IPS DF 6.9 (cell line): Measurements from ENCODE around the gene GPR68.
"Not testable (repeated sequence)": the region's sequence is repeated elsewhere in the genome, so short reads cannot be mapped to it uniquely, and the experiment has no call there.

ENCODE experiments used
- DNase-seq: peaks from one replicate; pipeline ENCODE4 v3.0.0-alpha.2; 2013; ENCODE audit warnings: low read depth, low spot score
- H3K27ac ChIP-seq: one replicate; pipeline ENCODE4 v1.5.1; 2013; ENCODE audit warnings: low read length, control low read depth
- H3K27me3 ChIP-seq: 2 replicates; pipeline ENCODE4 v1.6.1; 2013; ENCODE audit warnings: mild to moderate bottlenecking, low read length; ENCODE audit not compliant: control insufficient read depth, insufficient read depth
- H3K36me3 ChIP-seq: 2 replicates; pipeline ENCODE4 v1.6.1; 2013; ENCODE audit warnings: low read length; ENCODE audit not compliant: control insufficient read depth, insufficient read depth
- H3K4me1 ChIP-seq: 2 replicates; pipeline ENCODE4 v1.6.1; 2013; ENCODE audit warnings: low read length; ENCODE audit not compliant: control insufficient read depth, insufficient read depth
- H3K4me3 ChIP-seq: 2 replicates; pipeline ENCODE4 v1.5.1; 2013; ENCODE audit warnings: mild to moderate bottlenecking, low read length
- H3K9me3 ChIP-seq: 2 replicates; pipeline ENCODE4 v1.6.1; 2013; ENCODE audit warnings: low read length, inconsistent platforms; ENCODE audit not compliant: control insufficient read depth, insufficient read depth
- WGBS: extraction: QIAGEN DNeasy Blood & Tissue Kit; methylation state at CpG from one replicate; pipeline ENCODE4 v1.1.7; 2013; ENCODE audit warnings: mixed read lengths, missing lambda C conversion rate; ENCODE audit not compliant: insufficient read length, insufficient coverage; 5-methylcytosine and 5-hydroxymethylcytosine counted together

GPR68 gene

DNA sequence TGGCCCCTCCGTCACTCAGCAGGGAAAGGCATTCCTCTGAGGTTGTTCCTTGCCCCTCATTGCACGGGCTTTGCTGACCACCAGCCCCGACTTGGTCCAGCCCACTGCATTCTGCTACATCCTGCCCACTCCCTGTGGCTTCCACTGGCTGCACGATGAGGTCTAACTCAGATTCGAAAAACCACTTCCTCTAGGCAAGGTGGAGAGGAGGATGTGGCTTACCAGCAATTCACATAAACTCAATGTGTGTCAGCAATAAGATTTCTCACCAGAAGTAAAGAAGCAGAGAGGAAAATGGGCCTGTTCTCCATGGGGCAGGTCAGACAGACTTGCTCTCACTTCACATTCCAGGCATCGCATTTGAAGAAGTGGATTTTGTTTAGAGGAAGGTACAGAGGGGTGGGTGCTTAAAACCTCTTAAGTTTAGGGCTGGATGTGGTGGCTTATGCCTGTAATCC lies 14.7 kb downstream of the GPR68 start:
- Histone ChIP-seq H3K4me3 (no peak overlapping the region), H3K4me1 (peaks cover 2% of the 10 kb centered on the region; the same call in 1 of the 2 replicates), H3K27ac (no peak overlapping the region), H3K27me3 (no peaks in the 10 kb centered on the region), H3K36me3 (no peaks in the 10 kb centered on the region), H3K9me3 (no peaks in the 10 kb centered on the region)
- WGBS, result no CpG with 5 or more reads among the region's 6 CpGs
- no peak for DNase-seq

DNA sequence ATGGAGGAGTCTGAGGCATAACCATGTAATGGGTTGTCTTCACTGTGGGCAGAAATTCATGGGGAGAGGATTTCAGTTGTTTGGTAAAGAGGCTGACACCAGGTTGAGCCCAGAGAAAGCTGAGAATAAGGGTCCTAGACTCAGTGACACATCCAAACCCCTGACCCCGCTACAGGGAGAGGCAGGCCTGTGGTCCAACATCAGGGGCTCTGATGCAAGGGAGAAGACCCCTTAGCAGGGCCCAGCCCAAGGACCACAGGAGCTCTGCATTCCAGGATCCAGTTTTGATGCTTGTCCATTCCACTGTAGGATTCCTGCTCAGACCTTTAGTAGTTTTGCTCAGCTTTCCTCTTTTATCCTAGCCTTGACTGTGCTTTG lies 15.5 kb downstream of the GPR68 start:
- no peak overlapping the region for H3K27ac ChIP-seq
- no CpG with 5 or more reads among the region's 1 CpG for WGBS
- no peak overlapping the region for H3K4me3 ChIP-seq
- DNase-seq, result no peak
- no peaks in the 10 kb centered on the region for H3K9me3 ChIP-seq
- H3K27me3 ChIP-seq, result no peaks in the 10 kb centered on the region
- no peaks in the 10 kb centered on the region for H3K36me3 ChIP-seq
- H3K4me1 ChIP-seq, result peaks cover 2% of the 10 kb centered on the region; the same call in 1 of the 2 replicates

DNA sequence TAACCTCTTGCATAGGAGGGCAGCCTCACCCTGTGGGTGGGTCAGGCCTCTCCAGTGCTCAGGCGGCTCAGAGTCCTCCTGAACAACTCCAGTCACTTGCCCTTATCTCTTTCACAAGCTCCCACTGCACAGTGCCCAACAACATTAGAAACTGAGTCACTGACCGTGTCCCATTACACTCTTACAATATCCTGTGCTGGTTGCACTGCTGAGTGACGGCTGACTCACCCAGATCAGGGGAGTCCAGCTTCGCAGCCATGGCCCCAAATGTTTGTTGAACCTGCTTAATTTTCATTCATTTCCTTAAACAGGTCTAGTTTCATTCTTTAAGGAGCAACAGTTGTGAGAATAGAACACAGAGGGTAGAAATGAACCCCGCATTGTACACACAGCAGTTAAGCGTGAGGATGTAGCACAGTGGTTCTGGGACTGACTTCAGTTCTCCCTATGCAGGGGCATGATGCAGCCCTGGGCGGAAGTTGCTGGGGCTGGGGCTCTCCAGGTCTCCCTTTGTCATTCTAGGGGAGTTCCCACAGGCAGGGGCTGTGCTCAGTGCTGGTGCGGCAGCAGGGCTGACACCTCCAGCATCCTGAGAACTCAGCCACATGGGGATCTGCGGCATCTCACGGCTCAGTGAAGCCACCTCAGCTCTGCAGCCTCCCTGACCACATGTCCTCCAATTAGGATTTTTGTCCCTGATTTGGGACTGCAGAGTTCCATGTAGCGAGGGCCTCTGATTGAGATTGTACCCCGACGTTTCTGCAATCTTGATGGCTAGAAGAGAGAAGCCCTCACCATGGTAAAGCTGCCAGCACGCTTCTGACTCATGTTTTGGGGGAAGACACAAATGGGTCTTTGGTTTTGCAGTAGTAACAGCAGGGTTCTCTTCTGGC lies 16.1 kb downstream of the GPR68 start:
- no CpG with 5 or more reads among the region's 14 CpGs for WGBS
- Histone ChIP-seq H3K36me3 (no peaks in the 10 kb centered on the region), H3K9me3 (no peaks in the 10 kb centered on the region), H3K27ac (no peak overlapping the region), H3K4me3 (no peak overlapping the region), H3K4me1 (peaks cover 2% of the 10 kb centered on the region; the same call in 1 of the 2 replicates), H3K27me3 (no peaks in the 10 kb centered on the region)
- no peak for DNase-seq

DNA sequence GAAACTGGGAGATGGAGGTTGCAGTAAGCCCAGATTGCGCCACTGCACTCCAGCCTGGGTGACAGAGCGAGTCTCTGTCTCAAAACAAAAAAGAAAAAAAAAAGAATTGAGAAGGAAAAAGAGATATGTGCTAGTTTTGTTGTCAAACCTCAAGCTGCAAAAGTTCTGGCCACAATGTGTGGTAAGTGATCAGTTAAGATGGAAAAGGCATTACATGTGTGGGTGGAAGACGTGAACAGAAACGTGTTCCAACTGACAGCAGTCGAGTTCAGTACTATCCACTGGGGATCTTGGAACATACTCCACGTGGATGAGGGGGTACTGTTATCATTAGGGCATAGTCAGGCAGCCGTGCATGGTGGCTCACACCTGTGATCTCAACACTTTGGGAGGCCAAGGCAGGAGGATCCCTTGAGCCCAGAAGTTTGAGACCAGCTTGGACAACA lies 17.3 kb downstream of the GPR68 start:
- Histone ChIP-seq H3K9me3 (no peaks in the 10 kb centered on the region), H3K4me1 (peaks cover 4% of the 10 kb centered on the region; the same call in 1 of the 2 replicates), H3K4me3 (no peak overlapping the region), H3K27me3 (no peaks in the 10 kb centered on the region), H3K36me3 (no peaks in the 10 kb centered on the region), H3K27ac (no peak overlapping the region)
- DNase-seq, result no peak
- no CpG with 5 or more reads among the region's 7 CpGs for WGBS

DNA sequence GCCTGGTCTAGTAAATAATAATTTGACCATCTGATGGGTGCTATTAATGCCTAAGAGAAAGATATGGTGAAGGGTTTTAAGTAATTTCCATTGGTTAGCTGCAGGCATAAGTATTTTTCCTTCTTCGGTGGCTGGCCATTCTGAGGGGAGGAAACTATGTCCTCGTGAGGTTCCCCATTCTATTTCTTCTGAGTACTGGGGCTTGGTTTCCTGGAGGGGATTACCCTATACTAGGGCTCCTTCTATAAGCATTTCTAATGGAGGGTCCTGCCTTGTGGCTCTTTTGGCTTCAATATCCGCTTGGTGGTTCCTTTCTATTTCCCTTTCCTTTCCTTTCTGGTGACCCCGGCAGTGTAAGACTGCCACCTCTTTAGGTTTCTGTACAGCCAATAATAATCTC lies 18.1 kb downstream of the GPR68 start:
- not testable (repeated sequence) for H3K27me3 ChIP-seq, H3K9me3 ChIP-seq, H3K4me1 ChIP-seq, H3K4me3 ChIP-seq, H3K27ac ChIP-seq, H3K36me3 ChIP-seq, DNase-seq
- WGBS, result no CpG with 5 or more reads among the region's 4 CpGs

DNA sequence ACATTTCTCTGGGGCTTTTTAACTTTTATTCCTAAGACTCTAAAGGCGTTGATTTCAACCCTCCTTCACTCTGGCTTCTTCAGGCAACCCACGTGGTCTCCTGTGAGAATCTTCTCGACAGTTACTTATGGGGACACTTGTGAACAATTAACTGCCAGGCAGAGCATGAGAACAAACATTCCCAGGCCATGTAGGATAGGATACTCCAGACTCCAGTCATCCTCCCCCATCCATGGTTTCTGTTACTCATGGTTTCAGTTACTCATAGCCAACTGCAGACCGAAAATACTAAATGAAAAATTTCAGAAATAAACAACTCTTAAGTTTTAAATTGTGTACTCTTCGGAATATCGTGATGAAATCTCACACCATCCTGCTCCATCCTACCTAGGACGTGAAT lies 19.5 kb downstream of the GPR68 start:
- Histone ChIP-seq H3K4me3 (no peak overlapping the region), H3K27ac (no peak overlapping the region), H3K27me3 (no peaks in the 10 kb centered on the region), H3K9me3 (no peaks in the 10 kb centered on the region), H3K36me3 (no peaks in the 10 kb centered on the region), H3K4me1 (peaks cover 6% of the 10 kb centered on the region; the same call in 1 of the 2 replicates)
- WGBS, result no CpG with 5 or more reads among the region's 7 CpGs
- no peak for DNase-seq

DNA sequence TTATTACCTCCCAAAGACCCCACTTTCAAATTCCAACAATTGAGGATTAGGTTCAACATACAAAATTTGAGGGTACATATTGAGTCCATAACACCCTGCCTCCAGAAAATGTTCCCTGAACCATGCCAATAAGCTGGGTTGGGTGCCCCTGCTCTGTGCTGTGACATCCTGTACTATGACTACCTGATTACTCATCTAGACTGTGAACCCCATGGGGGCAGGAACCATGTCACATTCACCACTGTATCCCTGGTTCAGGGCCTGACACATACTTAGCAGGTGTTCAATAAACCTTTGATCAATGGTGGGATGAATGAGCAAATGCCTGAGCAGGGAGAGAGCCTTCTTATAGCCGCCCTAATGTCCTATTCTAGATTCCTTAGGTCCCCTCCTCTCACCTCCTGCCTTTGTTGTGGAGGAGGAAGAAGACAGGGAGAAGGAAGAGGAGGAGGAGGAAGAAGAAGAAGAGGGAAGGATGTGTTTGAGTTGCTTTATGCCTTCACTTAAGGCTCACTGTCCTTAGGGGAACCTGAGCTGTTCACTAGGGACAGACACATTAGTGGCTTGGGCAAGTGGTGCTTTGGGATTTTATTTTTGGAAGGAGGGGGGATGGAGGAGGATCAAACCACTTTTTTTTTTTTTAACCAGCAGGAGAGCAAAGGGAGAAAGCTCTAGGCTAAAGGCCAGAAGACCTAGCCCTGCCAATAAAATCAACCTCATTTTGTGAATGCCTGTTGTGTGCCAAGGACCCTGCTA lies 21.3 kb downstream of the GPR68 start:
- H3K36me3 ChIP-seq, result no peaks in the 10 kb centered on the region; the same call in 1 of the 2 replicates
- H3K27ac ChIP-seq, result no peak overlapping the region
- no peak overlapping the region for H3K4me3 ChIP-seq
- no peaks in the 10 kb centered on the region for H3K9me3 ChIP-seq
- H3K27me3 ChIP-seq, result no peaks in the 10 kb centered on the region
- no peak for DNase-seq
- WGBS, result no CpG with 5 or more reads among the region's 1 CpG
- H3K4me1 ChIP-seq, result peaks cover 5% of the 10 kb centered on the region; the same call in 1 of the 2 replicates

DNA sequence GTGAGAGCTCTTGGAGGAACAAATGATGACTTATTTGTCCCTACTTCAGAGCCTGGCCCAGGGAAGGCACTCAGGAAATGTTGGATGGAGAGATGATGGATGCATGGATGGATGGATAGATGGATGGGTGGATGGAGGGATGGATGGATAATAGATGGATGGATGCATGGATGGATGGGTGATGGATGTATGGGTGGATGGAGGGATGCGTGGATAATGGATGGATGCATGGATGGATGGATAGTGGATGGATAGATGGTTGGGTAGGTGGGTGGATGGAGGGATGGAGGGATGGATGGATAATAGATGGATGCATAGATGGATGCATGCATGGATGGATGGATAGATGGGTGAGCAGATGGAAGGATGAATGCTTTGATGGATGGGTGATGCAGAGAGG lies 23.2 kb downstream of the GPR68 start:
- no peaks in the 10 kb centered on the region; the same call in 1 of the 2 replicates for H3K36me3 ChIP-seq
- 100% methylated on average over 1 of the region's 1 CpG for WGBS

DNA sequence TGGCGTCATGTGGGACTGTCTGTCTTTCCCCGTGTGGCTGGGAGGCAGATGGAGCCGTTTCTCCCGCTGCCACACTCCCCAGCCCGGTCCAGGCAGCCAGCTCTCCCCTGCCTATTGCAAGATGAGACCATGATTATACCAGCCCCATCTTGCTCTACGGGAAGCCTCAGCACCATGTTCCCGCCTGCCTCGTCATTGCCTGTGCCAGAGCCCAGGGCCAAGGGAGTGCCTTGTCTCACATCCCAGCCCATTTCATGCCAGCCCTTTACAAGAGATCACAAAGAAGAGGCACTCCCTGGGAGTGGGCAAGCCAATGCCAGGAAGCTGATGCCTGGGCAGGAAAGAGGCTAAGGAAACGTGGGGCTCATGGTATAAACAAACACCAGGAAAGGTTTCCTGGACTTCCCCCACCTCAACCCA lies 23.9 kb downstream of the GPR68 start:
- Histone ChIP-seq H3K9me3 (no peaks in the 10 kb centered on the region), H3K4me1 (0 out of 2 replicates have a peak, but pooled peaks cover 3% of the 10 kb centered on the region), H3K27ac (no peak overlapping the region), H3K4me3 (no peak overlapping the region), H3K36me3 (no peaks in the 10 kb centered on the region; the same call in 1 of the 2 replicates), H3K27me3 (no peaks in the 10 kb centered on the region)
- DNase-seq, result no peak
- no CpG with 5 or more reads among the region's 9 CpGs for WGBS

More for the DNA sequence above, 23.2 kb downstream of the GPR68 start:
- Histone ChIP-seq H3K27me3 (no peaks in the 10 kb centered on the region), H3K9me3 (no peaks in the 10 kb centered on the region), H3K4me3 (no peak overlapping the region), H3K4me1 (0 out of 2 replicates have a peak, but pooled peaks cover 3% of the 10 kb centered on the region), H3K27ac (no peak overlapping the region)
- no peak for DNase-seq
